GM19023 (cell line): ENCODE results near the gene SLC9A1.
"Not testable (repeated sequence)": the region's sequence is repeated elsewhere in the genome, so short reads cannot be mapped to it uniquely, and the experiment has no call there.

Experiments used
- ATAC-seq: cut with Tn5 transposase; IDR thresholded peaks from one replicate; pipeline ENCODE4 v1.9.1; 2021; ENCODE audit warnings: mild to moderate bottlenecking, moderate library complexity; ENCODE audit not compliant: unreplicated experiment

The SLC9A1 gene

DNA sequence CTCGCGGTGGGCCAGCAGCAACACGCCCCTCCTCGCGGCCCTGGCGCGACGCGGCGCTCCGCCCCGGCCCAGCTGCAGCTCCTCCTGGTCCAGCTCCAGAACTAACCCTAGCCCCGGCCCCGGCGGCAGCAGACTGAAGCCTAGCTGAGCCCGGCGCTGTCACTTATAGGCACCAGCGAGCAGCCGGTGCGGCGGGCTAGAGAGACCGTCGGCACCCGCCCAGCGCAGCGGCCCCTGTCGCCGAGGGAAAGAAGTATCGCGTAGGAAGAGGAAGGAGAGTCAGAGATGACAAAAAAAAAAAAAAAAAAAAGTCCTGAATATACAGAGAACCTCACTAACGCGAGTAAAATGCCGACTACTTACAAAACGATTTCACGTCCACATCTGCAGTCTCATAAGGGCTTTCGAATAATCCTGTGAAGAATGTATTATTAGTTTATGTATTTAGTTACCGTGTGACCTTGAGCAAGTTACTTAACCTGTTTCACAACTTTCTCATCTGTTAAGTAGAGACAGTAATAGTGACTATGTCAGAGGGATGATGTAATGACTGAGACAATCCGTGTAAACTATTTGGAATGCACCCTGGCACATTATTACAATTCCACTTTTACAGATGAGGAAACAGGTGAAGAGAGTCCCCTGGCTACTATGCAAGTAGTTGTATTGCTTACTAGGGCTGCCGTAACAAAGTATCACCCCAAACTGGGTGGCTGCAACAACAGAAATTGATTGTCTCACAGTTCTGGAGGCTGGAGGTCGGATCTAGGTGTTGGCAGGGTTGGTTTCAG is at the start of gene SLC9A1:
SLC9A1 (minus strand) TSS at position 135 of the 791 bp plus-strand sequence. CDS start 791 bp downstream, outside the sequence.
- peak; percentile 85 for ATAC-seq

GRCh38 chr1:27203946-27204345 is 49.0 kb upstream of the SLC9A1 start:
- no peak for ATAC-seq

DNA sequence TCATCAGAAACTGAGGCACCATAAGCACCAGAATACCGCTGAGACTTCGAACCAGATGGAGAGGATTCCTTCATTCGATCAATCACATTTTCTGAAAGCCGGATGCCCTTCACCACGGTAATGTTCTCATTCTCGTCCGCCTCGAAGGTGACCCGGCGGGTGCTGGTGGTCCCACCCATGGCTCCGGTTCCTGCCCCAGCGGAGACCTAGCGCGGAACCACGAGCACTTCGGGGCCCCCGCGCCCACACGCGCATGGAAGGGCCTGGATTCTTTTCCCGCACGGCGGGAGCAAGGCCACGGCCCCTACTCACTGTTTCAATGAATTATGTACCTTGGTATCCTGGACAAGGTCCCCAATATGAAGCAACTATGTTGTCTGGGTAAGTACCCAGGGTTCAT is 46.4 kb upstream of the SLC9A1 start:
- no peak for ATAC-seq

- no peak for ATAC-seq
Measured at GRCh38 chr1:27193194-27193593, 38.3 kb upstream of the SLC9A1 start.

DNA sequence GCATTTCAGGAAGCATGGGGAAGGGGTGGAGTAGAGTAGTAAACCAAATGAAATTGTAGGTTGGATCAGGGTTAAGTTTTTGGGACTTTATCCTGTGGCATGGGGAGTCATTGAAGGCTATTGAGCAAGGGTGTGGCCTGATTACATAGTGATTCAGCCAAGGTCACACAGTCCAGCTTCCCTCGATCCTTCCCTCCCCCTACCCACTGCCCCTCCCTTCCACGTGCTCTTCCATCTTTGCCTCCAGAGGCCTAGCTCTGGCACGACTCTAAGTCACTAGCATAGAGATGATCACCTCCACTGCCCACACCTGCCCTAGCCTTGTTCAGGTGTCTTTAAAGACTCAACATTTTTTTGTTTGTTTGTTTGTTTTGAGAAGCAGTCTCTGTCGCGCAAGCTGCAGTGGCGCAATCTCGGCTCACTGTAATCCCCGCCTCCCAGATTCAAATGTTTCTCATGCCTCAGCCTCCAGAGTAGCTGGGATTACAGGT is 37.2 kb upstream of the SLC9A1 start:
- no peak for ATAC-seq

DNA sequence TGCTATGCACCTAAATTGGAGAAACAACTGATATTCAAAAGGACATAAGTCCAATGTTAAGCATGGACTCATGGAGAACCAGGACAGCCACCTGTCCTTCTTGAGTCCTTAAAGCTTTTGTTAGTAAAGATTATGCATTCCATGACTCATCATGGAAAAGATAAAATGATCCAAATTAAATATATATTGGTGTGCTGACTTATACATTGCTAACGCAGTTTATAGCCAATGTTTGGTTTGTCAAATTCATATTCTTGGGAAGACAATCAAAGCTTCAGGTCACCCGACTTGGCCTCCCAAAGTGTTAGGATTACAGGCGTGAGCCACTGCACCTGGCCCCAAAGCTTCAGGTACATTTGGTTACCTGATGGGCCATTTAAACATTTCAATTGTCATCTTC is 29.7 kb upstream of the SLC9A1 start:
- ATAC-seq: not testable (repeated sequence)

DNA sequence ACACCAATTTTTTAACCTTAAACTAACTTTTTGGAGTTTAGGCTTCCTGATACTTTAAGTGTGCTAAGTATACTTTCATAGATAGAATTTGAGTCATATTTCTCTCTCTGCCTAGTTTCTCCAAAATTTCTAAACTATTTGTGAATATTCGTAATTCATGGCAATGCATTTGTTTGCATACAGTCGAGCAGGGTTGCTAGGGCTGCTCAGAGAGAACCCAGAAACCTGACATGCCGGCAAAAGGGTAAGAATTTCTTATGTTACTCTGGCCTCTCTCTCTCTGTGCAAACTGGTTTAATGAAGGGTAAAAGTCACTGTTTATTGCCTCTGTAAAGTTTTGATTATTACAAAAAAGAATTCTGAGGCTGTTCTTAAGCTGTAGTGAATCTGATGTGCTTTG is 25.1 kb upstream of the SLC9A1 start:
- no peak for ATAC-seq

GRCh38 chr1:27179379-27179778 is 24.5 kb upstream of the SLC9A1 start:
- ATAC-seq: no peak

GRCh38 chr1:27176954-27177353 is 22.0 kb upstream of the SLC9A1 start:
- no peak for ATAC-seq

DNA sequence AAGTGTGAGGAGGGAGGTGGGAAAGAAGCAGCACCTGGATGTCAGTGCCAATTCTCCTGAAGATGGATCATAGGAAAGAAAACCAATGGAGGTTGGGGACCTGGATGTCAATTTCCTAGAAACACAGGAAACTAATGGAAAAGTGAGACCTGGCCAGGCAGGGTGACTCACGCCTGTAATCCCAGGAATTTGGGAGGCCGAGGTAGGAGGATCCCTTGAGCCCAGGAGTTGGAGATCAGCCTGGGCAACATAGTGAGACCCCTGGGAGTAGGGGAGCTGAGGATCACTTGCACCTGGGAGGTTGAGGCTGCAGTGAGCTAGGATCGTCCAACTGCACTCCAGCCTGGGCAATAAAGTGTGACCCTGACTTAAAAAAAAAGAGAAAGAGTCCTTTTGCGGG is 21.4 kb upstream of the SLC9A1 start:
- ATAC-seq: no peak

DNA sequence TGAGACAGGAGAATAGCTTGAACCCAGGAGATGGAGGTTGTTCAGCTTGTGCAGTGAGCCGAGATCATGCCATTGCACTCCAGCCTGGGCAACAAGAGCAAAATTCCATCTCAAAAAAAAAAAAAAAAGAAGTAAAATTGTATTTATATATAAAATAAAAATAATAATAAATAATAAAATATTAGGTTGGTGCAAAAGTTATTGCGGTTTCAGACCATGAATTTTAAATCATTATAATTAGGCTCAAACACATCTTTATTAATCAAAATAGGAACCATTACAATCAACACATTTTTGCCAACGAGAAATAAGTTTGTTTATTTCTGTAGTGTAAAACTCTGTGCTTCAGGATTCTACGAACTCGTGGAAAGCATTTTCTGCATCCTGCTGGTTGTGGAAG is 18.1 kb upstream of the SLC9A1 start:
- not testable (repeated sequence) for ATAC-seq

- no peak for ATAC-seq
Measured at GRCh38 chr1:27166929-27167328, 12.0 kb upstream of the SLC9A1 start.

- no peak for ATAC-seq
Measured at GRCh38 chr1:27166351-27166802, 11.5 kb upstream of the SLC9A1 start.

DNA sequence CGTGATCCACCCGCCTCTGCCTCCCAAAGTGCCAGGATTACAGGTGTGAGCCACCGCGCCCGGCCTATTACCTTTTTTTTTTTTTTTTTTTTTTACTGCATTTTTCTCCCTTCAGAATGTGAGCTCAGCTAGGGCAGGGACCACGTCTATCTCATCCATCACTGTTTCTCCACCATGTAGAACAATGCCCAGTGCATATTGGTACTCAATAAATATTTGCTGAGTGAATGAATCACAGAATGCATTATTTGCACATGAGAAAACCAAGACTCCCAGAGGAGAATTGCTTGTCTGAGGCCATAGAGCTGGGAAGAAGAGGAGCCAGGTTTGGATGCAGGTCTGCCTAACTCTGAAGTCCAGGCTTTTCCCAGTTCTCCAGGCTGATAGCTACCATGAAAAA is 8.2 kb upstream of the SLC9A1 start:
- no peak for ATAC-seq

DNA sequence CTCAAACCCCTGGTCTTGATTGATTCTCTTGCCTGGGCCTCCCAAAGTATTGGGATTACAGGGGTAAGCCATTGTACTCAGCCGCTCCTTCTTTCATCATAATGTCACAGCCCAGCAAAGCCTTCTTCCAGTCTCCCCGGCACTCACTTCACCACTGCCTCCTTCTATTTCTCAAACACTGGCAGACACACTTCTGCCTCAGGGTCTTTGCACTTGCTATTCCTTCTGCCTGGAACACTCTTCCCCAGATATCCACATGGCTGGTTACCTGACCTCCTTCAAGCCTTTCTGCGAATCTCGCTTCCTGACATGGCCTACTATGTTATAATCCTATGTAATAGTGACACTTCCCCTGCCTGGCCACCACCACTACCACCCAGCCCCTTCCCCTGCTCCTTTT is 7.2 kb upstream of the SLC9A1 start:
- no peak for ATAC-seq

DNA sequence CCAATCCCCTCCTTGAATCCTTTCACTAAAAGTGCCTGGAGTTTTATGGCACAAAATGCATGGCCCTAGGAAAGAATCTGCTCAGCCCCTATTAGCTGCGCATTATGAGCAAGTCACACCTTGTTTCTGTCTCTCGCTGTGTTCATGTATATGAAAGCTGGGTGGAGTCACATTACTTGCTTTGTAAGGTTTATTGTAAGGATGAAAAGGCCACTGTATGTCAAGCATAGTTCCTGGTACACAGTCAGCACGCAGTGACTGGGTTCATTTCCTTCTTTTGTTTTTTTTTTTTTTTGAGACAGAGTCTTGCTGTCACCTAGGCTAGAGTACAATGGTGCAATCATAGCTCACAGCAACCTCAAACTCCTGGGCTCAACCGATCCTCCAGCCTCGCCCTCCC is 6.7 kb upstream of the SLC9A1 start:
- no peak for ATAC-seq

DNA sequence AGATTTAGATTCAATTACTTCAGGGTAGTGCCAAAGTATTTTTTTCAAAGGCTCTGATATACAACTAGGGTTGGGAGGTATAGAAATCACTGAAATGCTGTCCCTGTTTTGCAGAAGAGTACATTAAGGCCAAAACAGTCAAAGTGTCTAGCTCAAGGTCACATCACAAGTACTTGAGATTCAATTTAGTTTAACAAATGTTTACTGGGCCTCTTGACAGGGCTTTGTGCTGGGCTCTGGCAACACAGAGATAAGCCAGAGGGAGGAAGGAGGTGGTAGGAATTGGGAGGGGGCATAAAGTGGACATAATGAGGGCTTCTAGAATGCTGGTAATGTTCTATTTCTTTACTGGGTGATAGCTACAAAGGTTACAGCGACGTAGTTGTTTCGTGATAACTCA is 2.3 kb upstream of the SLC9A1 start:
- ATAC-seq: no peak

GRCh38 chr1:27154469-27154990 is 395 bp downstream of the SLC9A1 start:
- peak; percentile 5 for ATAC-seq

DNA sequence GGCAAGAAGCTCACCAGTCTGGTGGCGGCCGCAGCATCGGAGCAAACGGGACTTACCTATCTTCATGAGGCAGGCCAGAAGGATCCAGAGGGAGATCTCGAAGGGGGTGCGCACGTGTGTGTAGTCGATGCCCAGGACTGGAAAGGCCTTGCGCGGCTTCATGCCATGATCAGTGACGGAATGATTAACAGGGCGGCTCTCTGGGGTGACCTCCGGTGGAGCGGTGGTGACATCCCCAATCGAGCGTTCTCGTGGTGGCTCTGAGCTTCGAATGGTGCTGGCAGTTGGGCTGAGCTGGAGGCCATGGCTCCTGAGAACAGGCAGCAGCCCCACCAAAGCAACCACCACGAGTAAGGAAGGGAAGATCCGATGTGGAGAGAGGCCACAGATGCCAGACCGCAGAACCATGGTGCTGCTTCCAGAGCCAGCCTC is 982 bp downstream of the SLC9A1 start:
- no peak for ATAC-seq

DNA sequence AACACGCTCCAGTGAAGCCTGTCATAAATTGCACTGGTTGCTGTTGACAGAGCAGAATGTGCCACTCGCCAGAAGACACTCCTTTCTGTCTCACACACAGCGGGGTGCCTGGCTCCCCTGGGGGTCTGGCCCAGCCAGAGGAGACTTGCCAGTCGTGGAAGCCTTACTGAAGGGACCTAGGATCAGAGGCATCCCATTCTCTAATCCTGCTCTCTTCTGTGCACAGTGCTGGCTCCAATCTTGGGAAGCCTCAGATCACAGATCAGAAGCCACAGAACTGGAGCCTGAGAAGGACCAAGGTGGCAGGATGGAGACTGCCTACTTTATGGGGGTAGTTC is 1.4 kb downstream of the SLC9A1 start:
- ATAC-seq: no peak

- ATAC-seq: no peak
Measured at GRCh38 chr1:27152829-27153548, 1.9 kb downstream of the SLC9A1 start.
